Measurements from ENCODE around the gene S1PR3.

Gene S1PR3

DNA sequence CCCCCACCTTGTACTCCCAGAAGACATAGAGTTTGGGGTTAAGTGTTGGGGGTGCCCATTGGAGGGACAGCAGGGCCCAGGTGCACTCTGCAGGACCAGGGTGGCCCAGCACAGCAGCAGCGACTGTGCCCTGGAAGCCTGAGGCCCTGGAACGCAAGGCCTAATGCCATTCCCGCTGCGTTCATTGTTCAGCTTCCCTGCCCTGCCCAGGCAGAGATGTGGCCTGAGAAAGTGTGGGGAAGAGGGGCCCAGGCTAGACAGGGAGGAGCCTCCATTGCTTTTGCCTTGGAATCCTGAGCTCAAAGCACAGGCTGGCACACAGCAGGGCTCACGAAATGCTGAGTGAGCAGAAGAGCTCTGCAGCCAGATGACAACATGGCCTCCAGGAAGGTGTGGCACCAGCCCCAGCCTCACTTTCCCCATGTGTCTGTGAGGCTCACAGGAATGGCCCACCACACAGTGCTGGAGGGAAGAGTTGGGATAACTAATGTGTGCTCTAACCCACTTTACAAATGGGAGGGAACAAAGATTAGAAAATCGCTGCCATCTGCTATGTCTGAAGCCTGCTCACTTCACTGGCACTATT lies 19.4 kb downstream of the S1PR3 start:
- no peak for DNase-seq

DNA sequence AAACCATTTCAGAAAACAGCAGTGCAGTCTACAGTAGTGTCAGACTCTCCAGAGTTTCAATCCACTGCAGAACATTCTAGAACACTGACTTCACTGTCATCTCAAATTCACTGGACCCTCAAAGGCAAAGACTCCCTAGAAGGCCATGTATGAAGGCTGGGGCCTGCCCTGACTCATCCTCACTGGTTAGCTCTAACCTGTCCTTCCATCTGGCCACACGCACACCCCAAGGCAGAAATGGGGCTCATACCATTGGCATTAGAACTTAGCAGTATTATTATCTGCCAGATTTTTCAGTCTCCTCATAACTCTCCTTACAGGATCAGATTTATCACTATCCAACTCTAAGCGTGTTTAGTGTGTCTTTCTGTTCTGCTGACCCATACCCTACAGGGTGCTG lies 20.4 kb downstream of the S1PR3 start:
- no peak for DNase-seq

DNA sequence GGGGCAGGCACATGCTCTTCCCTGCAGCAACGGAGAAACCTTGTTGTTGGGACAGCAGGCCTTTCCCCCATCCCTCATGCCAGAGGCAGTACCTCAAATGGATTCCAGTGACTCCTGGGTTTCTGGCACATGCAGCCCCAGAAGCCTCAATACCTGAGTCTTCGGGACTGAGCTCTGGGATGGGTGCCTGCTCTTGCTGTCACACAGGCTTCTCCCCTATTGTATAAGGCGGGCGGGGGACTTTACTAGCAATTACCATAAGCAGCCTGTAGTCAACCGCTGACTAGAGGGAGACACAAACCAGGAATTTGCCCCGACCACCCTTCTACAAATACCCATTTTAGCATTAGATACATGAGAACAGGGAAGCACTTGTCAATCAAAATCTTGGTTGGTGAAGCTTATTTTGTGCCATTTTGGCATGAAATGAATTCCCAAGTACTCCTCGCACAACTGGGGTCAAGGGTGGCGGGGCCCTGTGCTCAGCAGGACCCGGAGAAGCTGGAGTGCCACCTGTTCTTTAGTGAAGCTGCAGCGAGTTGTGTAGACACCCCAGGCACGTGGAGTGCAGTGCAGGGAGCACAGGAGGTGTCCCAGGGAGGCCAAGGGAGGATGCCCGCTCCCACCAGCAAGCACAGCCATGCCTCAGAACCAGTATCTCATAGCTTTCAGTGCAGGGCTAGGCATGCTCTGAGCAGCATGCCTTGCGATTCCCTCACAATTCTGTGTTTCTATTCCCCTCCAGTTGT lies 21.2 kb downstream of the S1PR3 start:
- no peak for DNase-seq

DNA sequence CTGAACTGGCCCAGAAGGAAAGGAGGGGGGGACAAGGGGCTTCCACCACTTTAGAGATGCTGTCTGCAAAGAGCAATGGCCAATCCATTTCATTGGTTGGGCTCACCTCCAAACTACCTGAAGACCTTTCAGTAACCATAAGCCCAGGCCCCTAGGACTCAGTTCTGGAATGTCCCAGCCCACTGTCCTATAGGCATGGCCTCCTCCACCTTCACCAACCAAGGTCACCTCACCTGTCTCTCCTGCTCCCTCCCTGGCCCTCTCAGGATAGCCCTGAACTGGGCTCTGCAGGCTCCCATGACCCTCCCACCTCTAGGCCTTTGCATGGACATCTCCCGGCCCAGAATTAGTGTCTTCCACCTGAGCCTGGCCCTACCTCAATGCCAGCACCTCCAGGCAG lies 22.4 kb downstream of the S1PR3 start:
- DNase-seq = no peak

DNA sequence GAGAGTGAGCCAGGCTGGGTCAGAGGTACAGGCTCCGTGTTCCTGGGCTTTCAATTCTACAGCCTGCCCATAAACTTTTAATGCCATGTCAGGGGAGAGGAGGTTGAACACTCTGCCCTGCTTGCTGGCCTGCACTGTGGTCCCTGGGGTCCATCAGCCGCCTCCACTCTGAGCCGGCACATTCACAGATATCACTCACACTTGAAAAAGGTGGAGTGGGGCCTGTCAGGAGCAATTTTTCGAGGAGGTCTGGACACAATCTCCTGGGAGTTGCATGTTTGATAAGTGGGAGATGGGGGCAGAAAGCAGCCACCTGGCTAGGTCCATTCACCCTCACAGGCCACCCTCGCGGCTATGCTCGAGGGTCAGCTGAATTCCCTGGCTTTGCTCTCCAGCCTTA lies 22.9 kb downstream of the S1PR3 start:
- no peak for DNase-seq

DNA sequence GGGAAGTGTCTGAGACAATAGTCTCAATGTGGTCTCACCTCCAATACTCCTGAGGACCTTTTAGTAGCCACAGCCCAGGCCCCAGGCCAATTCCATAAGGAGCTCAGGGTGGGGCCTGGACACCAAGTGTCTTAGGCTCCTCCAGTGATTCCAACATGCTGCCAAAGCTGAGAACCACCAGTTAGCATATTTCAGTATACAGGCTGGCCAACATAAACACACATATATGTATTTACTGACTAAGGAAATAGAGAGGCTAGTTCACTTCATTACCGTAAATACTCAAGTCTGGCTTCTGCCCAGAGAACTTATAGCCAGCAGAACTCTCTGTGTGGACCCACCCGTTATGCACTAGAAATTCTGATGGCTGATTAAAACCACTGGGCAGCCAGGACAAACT lies 24.1 kb downstream of the S1PR3 start:
- no peak for DNase-seq

DNA sequence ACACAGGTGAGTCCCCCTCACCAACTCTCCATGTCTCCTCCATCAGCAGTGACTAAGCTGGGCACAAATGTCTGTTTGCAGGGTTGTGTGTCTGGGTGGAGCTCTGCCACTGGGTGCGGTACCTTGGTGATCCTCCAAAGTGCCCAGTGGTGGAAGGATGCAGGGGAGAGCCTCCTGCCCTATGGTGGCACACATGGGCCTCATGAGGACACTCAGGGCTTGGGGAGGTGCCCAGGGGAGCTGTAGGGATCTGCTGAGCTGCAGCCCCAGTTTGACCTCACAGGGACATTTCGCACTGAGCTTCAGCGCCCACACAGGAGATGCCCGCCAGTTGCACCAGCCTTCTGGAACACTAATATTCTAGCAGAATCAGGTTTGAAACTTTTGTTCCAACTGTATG lies 29.5 kb downstream of the S1PR3 start:
- no peak for DNase-seq

DNA sequence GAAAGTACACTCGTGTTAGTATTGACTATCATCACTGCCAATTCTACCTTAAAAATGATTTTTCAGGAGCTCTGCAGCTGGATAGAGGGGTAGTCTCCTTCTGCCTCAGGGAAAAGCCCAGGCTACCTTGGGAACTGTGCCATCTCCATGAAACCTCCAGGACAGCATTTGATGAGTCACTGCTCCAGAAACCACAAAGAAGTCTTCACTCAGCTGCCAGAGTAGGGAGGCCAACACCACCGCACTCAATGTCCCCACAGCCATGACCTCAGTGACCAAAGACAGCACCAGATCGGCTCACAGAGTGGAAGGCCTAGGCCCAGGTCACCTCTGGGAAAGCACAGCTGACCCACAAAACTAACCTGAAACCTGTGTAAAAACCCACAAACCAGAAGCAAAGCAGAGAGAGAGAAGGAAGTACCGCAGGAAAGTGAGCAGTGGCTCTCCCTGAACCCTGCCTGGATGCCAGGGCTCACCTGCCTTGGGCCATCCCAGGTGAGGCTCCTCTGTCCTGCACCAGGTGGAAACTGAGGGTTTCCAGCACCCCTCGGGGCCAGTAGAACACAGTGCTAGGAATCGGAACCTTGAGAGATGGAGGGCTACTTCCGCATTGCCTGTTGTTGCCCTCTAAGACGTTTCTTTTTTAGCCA lies 30.0 kb downstream of the S1PR3 start:
- DNase-seq = no peak

DNA sequence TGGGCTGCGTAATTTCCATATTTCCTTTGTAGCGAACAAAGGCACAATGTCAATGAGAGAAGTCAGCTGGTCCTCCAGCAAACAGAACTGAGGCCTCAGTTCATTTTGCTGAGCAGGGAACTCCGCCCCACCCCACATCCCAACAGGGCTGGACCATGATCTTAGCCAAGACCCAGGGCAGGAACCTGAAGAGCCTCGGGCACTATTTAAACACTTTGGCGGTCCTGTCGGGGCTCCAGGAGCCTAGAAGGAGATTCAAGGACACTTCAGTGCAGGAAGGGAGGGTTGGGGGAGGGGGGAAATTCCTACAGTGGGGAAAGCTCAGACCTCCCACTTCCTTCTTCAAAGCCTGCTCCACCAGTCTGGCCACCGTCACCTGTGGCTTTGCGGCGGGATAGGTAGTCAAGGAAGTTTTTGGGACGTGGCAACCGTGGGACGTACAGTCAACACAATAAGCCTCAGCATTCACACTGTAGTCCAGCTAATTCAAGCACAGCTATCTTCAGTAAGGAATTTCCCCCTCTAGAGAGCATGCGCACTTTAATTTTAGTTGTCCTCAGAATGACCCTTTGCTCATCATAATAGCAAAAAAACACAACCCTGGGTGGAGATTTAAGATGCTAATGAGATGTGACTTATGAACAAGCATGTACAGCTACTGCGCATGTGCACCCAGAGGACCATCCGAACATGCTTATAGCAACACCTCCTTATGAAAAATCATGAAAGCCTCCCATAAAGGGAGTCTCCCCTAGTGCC lies 30.9 kb downstream of the S1PR3 start:
- no peak for DNase-seq

DNA sequence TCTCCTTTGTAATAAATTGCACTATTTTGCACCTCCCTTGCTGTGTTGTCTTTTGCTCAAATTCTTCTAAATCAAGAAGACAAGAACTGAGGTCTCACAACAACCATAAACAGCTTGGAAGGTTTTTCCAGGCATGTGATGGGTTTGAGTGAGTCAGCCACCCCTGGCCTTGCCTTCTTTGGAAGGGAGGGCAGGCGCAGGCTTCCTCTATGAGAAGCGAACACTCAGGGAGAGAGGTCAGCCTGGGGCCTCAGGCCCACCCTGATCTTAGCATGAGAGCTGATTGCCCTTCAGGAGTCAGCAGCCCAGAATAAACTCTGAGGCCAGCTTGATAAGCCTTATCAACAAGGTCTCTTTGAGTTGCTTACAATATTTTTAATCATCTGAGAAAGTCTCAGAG lies 31.6 kb downstream of the S1PR3 start:
- no peak for DNase-seq

DNA sequence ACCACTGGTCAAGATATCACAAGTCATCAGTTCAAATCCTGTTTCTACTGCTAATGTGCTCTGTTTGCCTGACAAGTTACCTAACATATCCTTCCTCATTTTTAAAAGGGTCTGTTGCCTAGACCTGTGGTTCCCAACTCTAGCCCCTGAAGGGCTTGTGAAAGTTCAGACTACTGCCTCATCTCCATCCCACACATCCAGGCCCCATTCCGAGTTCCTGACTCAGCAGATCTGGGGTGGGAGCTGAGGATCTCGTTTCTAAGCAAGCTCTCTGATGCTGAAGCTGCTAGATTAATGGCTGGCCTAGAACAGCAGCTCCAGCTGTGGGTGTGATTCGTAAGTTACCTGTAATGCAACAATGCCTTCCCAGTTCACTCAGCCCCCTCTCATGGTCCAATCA lies 32.5 kb downstream of the S1PR3 start:
- no peak for DNase-seq

DNA sequence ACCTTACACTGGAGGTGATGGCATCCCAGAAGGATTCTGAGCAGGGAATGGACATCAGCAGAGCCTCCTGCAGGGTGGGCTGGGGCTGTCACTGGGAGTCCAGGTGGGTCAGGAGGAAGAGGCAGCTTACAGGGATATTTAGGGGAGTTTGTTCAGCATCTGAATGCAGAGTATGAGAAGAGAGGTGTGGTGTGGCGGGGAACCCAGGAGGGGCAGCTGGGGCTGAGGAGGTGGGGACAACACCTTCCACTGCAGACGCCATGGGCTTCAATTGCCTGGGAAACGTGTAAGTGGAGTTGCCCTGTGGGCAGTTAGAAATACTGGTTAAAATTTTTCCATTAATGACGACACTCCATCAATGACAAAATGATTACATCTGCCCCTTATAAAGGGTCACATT lies 33.5 kb downstream of the S1PR3 start:
- DNase-seq = no peak

DNA sequence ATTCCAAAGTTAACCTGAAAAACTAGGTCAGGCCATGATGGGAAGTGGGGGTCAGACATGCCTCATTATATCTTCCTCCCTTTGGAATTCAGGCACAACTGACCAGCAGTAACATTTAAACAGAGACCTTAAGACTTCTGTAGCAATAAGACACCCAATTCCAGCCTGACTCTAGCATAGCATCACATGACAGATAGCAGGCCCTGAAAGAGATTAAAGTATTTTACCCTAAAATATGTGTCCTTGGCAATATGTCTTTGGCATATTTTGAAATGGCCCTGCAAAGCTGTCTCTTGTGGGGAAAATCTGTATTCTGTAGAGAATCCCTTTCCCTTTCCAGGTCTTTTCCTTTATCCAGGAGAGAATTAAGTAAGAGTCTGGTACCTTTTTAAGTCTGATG lies 34.3 kb downstream of the S1PR3 start:
- DNase-seq = no peak

DNA sequence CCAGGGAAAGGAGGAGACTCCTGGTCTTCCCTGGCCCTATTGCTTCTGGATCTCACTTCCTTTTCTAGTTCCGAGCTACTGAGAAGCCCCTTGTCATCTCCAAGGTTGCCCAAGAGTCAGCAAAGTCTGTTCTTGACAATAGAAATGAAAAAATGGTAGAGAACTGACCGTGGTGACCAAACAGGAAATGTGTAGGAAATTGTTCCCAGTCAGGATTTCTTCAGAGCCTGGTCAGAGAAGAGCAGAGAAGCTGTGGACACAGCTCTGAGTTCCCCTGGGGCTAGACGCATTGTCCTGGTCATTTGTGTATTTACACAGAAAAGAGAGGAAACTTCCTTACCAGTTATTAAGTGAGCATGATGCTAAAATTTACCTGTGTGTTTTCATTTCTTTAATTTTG lies 35.6 kb downstream of the S1PR3 start:
- DNase-seq = no peak

DNA sequence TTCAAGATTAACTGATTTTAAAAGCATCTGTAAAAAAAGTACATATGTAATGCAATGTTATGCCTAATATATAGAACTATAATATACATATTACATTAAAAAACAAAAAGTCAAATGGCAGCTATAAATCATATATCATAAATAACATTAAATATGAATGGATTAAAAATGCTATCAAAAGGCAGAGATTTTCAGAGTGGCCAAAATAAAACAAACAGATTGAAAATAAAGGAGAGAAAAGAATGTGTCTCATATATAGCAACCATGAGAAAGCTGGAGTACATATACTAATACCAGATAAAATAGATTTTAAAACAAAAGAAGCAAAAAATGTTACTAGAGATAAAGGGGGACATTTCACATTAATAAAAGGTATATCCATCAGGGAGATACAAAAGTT lies 38.5 kb downstream of the S1PR3 start:
- DNase-seq = no peak

DNA sequence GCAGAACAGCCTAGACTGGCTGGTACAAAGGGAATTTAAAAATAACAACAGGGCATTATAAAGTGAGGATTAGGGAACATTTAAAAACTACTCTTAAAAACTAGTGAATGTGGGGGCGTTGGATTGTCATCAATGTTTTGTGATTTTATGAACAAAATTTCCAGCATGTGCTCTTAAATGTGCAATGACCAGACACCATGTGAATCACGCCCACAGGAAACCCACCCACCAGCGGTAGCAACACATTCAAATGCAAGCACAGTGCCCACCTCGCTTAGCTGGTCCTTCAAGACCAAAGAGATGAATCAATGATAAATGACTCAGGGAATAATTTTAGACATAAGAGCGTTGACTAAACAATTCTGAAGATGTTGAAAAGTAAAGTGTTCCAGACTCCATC lies 40.9 kb downstream of the S1PR3 start:
- DNase-seq = no peak

DNA sequence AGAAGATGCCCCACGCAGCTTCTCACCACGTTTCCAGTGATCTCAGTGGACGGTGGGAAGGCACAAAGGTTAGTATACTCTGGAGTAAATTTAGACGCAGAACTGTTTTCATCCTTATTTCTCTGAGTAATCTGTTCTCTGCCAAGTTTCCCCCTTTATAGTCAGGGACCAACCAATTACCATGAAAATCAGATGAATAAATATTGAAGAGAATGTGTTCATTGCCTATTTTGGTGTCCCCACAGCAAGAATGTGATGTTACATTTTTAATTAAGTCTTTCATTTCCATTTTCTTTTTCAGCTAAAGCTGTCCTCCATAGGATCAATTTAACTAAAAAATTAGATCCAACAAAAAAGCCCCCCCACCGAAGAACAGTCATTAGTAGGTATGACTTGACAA lies 41.4 kb downstream of the S1PR3 start:
- no peak for DNase-seq

DNA sequence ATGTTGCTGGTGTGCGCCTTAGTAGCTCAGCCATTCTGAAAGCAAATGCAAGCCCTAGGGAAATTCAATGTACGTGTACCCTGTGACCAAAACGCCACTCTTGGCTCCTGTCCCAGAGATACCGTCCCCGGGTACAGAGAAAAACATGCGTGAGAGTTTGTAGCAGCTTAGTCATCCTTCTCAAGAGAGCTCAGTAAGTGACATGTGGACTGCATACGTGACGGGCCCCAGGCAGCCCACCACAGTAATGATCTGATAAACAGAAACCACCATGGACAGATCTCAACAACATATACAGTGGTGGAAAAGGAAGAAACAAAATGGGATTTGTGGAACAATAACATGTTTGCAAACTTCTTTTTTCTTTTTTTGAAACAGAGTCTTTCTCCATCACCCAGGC lies 45.1 kb downstream of the S1PR3 start:
- DNase-seq = no peak

DNA sequence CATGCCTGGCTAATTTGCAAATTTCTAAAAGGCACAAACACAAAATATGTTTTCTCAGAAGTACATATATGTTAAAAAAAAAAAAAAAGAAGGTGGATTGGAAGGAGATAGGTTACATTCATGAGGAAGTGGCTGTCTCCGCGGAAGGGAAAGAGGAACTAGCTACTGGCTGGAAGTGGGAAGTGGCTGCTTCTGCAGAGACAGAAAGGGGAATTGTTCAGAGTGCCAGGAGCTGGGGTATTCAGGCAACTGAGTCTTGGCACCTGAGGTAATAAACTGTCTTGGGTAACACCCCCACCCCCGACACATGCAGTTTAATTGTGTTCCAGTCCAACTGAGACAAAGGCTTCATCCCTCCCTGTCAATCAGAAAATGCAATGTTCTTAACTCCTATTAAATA lies 45.6 kb downstream of the S1PR3 start:
- DNase-seq = no peak

DNA sequence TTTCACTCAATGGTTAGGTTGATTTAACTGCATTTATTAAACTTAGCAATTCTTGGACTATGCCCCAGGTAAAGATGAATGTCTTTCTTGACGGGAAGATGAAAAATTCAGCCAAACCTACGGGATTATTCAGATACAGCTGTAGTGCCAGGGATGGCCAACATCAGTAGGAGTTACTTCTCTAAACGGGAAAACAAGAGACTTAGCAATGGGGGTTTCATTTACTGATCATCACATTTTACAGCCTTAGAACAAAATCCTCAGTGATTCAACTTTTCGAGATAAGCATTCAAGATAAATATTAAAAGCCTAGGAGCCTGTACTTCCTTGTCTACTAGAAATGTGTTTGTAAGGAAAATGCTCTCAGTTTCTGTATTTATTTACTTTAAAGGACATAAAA lies 46.1 kb downstream of the S1PR3 start:
- no peak for DNase-seq

DNA sequence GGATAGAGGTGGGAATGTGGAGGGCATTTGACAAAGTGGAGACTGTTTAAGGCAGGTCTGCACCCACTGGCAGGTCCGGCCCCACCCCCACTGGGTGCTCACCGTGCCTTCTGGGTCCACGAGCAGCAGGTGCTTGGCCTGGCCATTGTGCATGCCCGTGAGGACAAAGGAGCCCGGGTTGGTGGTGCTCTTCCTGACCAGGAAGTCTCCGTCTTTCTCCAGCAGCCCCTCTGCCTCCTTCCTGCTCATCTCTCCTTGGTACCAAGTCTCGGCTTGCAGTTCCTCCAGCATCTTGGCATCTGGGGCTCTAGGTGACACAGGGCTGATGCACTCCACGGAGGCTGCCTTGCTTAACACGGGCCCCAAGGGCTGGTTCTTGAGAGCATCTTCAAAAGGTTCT lies 46.6 kb downstream of the S1PR3 start:
- DNase-seq = no peak

DNA sequence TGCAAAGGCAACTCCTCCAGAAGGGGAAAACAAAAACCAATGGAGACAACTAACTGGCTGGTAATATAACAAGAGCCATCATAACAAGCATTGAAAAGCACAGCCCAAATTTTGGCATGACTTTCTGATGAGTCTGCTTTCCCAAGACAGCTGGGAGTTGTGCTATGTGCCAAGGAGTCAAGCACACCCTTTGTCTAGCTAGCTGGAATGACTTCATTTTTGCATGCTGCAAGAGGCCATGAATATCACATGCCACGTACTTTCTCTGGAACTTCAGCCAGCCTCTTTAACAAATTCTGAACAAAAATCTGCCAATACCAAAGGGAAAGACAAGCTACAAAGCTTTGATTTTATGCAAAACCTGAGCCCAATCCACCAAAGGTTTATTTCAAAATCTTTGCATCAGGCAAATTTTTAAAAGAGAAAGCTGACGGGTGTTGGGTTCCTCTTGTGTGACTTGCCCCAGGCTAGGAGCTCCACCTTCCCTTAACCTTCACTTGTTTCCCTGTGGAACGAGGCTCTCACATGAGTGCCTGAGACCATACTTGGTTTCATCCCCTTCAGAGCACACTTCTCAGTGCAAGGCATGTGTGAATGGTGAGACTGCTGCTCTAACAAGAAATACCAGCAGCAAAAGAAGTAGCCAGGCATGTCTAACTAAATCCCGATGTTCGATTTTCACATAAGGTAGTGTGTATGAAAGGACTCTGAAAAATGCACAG lies 47.3 kb downstream of the S1PR3 start:
- DNase-seq = no peak

DNA sequence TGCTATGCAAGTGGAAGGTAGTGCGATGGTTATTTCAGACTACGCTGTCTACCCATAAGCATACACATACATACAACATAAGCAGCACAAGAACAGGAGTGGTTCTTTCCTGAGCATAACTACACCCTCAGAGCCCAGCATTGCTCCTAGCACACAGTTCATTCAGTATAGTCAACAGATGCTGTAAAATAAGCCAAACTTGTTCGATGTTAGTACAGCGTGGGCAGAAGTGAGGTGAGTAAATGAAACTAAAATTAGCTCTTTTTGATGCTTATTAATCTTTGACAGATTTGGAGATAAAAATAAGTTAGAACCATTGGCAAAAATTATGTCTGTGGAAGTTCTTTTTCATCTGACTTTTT lies 47.8 kb downstream of the S1PR3 start:
- no peak for DNase-seq
